ENCODE measurements around the gene TRMT2A.

TRMT2A gene

DNA sequence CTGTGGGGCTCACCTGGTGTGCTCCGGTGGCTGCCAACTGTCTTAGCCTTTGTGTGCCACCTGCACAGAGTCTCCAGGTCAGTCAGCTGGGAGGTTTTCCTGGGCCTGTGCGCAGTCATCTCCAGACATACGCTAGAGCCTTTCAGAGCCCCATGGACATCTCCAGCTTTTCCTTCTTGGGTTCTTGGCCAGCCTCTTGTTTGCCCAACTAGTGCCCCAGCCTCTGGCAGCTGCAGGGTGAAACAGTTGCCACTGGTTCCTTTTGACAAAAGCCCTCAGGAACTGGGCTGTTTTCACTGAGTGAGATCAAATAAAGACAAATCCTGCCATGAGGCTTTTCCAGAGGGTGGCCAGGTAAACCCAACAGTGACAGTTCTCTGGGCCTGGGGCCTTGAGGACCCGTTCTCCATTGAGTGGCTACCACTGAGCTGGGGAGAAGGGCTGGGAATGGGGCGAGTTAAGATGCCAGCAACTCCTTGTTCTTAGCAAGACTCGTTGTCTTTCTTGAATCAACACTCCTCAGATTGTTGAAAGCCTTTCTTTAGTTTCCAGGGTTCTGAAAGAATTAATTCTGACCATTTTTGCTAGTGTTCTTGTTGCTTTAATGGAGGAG is 17.8 kb downstream of the TRMT2A start:
- DNase-seq, result no peak

DNA sequence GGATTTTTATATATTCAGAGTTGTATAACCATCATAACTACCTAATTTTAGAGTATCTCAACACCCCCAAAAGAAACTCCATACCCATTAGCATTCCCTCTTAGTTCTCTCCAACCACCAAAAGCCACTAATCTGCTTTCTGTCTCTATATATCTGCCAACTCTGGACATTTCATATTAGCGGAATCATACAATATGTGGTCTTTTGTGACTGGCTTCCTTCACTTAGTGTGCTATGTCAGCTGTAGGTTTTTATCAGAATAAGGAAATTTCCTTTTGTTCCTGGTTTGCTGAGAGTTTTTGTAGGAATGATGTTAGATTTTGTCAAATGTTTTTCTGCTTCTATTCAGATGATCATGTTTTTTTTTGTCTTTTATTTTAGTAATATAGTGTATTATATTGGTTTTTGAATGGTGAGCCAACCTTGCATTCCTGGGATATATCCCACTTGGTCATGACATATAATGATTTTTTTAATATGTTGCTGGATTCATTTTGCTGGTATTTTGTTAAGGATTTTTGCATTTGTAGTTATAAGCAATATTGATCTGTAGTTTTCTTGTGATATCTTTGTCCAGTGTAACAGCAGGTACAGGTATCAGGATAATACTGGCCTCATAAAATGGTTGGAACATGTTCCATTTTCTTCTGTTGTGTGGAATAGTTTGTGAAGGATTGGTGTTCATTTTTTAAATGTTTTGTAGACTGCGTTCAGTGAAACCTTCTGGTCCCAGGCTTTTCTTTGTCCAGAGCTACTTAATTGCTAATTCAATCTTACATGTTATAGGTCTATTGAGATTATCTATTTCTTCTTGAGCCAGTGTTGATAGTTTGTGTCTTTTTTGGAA is 20.2 kb downstream of the TRMT2A start:
- no peak for DNase-seq

DNA sequence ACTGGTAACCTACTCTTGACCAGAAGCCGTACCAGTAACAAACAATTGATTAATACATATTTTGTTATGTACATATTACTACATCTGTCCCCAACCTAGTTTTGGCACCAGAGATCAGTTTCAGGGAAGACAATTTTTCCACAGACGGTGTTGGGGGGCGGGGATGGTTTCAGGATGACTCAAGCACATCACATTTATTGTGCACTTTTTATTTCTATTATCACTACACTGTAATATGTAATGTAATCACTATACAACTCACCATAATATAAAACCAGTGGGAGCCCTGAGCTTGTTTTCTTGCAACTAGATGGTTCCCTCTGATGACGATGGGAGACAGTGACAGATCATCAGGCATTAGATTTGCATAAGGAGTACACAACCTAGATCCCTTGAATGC is 21.5 kb downstream of the TRMT2A start:
- no peak for DNase-seq

DNA sequence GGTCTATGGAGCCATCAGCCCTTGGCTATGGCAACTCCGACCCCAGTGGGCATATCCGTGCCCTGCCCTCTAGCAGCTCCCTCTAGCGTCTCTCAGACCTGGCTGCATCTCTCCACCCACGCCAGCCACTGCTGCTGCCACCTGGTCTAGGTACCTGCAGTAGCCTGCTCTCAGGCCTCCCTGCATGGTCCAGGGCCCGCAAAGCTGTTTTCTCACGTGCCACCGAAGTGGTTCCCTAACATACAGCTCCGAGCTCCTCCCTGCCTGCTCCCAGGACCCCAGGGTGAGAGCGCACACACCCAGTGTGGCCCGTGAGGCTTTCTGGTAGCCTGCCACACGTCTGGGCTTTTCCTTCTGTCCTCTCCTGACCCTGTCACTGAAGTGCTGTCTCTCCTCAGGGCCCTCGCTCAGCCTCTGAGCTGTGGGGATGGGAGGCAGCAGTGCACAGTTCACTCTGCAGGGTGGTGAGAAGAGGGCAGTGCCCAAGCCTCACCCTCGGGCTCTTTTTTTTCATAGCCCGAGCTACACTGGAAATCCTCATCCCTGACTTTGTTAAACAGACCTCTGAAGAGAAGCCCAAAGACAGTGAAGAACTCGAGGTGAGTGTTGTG is 22.7 kb downstream of the TRMT2A start:
- DNase-seq, result no peak

DNA sequence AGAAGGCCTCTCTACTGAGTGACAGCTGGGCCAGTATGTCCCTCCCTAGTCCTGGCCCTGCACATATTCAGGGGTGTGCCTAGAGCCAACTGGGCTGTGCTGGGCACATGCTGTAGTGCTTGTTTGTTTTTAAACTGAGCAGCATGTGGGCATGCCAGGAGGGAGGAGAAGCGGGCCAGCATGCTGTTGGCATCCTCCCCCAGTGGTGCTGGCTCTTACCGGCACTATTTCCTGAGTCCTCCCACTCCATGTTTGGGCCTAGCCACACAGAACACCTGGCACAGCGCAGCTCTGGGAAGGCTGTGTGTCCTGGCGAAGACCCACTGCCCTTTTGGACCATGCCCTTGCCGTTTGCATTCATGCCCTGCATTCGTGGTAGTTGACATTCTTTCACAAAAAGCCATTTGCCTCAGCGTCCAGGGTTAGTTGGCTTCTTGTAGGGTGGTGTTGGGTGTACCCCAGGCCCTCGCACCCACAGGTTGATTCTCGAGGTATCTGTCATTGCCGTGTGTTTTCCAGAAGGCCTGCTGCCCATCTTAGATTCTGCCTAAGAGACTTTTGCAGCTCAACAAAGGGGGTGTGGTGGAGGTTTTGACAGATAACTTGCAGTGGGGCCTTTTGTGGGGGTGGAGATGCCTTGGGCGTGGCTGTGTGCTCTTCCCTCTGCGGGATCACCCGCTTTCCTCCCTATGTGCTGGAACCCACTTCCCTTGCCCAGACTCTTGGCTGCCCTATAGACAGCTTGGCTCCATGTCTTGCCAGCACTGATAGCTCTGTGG is 23.4 kb downstream of the TRMT2A start:
- DNase-seq, result no peak

DNA sequence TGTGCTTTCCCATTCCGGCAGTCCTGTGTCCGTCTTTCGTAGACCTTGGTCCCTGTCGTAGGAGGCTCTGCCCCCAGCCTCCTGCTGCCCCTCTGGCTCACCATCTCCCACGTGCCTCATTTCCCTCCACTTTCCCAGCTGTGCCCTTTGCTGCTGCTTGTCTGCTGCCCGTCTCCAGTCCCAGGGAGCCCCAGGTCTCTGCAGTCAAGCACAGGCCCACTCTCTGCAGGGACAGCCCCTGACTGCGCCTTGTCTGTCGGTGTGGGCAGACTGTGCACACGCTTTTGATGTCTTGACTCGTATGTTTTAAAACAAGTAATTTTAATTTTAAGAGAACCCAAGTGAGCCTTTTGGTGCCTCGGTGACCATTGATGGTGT is 24.6 kb downstream of the TRMT2A start:
- DNase-seq, result no peak

DNA sequence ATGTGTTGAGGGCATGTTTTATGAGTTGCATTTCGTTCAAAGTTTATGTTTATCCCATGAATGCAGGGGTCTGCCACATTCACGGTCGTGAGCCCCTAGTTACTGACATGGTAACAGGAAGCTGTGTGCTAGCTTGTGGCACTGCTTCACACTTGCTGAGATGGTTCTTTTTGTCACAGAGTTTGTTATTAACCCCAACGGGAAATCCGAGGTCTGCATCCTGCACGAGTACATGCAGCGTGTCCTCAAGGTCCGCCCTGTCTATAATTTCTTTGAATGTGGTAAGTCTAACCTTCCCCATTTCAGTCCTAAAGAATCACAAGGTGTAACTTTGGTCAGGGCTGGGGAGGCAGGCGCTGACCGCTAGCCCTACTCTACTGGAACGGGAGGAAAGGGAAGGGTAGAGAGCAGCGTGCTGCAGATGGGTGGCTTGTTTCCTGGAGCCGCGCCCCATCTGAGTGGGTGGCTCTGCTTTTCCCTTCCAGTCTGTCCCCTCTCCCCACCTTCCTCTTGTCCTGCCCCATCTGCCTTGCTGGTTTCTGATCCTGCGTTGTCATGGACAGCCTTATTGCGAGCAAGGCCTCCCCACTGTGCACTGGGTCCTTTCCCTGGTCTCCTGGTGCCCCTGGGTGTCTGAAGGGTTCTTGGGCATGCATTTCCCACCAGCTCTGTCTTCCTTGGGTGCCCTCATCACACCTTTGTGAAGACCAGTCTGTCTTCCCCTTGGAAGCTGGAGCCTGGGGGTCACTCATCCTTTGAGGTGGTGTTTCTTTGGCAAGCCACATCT is 25.1 kb downstream of the TRMT2A start:
- no peak for DNase-seq

DNA sequence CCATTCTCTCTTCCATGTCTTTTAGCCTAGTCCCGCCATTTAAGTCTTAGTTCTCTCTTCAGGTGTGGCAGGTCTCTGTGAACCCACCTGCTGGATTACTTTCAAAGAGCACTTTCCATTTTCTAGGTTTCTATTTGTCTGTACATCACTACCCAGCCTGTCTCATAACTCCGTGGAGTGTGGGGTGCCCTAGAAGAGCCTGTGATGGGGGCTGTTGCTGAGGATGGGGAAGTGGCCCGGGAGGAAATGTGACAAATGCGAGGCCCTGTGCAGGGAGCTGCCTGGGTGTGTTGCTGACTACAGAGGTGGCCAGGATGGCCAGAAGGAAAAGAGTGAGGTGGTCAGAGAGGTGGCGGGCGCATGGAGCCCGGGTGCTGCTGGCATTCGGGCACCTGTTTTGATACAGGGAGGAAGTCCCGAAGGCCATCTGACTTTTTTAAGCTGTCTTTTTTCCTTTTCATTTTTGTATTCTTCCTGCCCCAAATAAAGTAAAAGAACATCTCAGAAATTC is 26.2 kb downstream of the TRMT2A start:
- no peak for DNase-seq

DNA sequence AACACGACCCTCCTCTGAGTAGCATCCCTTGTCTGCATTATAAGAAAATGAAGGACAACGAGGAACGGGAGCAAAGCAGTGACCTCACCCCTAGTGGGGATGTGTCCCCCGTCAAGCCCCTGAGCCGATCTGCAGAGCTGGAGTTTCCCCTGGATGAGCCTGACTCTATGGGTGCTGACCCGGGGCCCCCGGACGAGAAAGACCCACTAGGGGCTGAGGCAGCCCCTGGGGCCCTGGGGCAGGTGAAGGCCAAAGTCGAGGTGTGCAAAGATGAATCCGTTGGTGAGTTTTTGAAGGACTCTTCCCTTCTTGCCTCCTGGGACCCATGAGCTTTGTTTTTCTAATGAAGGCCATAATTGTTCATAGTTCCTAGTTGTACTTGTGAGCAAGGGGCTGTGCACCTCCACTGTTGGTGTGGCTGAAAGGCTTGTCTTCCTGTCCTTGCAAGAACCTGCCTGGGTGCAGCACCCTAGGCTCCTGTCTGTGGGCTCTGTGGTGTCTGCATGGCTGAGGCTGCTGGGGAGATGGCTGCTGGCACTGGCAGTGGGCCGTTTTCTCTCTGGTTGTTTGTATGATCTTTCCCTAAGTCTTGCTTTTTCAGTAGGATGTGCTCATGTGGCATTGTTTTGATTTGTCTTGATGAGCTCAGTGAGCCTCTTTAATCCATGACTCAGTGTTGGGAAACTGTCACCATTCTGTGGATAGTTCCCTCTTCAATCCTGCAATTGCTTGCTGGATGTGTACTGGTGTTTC is 26.9 kb downstream of the TRMT2A start:
- no peak for DNase-seq

DNA sequence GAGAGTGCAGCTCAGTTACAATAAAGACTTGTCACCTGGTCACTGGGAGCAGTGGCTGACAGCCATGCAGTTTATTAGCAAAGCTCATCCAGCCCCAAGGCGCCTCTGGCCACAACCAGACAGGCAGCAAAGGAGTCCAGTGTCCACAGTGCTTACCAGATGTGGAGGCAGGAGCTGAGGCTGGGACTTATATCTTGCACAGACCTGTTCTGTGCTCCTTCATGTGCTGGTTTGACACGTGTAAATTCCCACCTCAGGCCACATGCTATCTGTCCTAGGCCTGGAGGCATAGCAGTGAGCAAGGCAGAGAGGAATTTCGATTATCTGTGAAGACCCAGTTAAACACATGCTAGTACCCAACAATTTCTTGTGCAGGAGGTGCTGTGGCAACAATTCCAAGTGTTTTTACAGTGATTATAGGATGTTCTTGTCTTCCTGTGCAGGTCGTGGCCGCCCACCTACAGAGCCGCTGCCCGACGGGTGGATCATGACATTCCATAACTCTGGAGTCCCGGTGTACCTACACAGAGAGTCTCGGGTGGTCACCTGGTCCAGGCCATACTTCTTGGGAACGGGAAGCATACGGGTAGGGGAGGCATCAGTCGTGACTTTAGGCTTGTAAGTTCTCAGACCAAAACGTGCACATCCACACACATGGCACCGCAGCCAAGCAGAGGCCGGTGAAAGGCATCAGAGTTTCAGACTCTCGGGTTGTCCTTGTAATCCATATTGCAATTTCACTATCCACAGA is 27.6 kb downstream of the TRMT2A start:
- no peak for DNase-seq

DNA sequence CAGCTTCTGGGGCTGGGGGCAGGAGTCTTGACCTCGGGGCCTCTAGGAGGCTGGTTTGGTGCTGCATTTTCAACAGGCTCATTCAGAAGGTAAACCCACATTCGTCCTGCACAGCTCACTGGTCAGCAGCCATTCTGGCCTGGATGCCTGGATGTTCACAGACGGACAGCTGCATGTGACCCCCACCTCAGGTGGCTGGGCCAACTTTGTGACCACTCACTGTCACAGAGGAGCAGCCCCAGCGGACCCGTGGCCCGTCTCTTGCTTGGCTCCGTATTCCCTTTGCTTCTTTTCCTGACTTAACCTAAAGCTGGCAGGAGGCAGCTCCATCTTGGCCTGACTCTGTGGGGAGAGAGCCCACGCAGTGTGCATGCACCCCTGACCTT is 28.8 kb downstream of the TRMT2A start:
- no peak for DNase-seq

DNA sequence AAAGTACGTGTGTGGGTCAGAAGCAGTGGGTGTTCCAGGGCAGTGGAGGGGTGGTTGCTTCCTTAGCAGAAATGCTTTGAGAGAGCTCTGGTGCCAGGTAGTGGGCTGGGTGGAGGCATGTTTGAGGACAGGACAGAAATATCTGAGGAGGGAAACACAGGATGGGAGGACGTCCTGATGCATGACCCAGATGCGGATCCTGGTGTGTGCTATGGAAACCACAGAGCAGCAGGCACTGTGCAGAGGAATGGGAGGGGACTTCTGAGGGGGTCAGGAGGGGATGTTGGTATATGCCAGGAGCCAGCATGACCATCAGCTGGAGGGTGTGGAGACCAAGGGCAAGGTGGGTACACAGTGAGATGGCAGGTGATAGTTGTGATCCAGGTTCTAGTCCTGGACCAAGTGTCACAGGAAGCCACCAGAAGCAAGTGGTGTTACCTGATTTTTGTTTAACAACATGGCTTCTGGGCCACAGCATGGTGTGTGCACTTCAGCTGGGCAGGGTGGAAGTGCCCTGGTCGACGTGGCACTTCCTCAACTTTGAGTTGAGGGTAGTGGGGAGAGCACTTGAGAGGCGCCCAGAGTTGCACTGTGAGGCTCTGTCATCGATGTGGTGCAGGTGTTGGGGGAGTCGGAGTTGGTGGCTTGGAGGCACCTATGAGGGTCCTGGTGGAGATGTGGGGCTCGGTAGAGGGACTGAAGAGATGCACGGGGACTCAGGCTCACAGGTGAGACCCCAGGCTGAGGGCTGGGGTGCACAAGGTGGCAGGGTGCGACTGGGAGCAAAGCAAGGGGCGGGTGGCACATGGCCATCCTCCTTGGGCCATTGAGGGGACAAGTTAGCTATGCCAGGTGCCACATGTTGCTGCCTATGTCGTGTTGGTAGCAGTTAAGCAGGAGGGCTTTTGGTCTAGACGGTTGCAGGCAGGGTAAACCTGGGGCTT is 29.4 kb downstream of the TRMT2A start:
- DNase-seq, result no peak

DNA sequence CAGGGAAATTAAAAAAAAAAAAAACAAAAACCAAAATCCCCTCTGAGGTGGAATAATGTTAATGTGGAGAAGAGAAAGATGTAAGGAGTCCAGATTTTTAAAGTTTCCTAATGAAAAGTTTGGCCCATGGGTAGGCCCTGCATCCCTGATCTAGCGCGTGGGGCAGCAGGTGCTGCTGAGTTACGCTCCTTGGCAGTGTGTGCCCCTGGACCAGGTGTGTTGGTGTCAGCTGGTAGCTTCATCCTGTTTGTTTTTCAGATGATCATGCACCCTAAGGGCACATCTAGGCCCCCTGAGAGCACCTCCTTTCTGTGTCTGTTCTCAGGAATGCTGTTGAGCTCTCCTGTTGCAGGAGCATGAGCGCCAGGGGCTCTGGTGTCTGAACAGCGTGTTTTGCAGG is 30.3 kb downstream of the TRMT2A start:
- DNase-seq, result no peak

DNA sequence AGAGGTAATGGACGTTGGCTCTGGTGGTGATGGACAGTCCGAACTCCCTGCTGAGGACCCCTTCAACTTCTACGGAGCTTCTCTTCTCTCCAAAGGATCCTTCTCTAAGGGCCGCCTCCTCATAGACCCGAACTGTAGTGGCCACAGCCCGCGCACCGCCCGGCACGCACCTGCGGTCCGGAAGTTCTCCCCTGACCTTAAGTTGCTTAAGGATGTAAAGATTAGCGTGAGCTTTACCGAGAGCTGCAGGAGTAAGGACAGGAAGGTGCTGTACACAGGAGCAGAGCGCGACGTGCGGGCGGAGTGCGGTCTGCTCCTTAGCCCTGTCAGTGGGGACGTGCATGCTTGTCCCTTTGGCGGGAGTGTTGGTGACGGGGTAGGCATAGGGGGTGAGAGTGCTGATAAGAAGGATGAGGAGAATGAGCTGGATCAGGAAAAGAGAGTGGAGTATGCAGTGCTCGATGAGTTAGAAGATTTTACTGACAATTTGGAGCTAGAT is 30.9 kb downstream of the TRMT2A start:
- no peak for DNase-seq

DNA sequence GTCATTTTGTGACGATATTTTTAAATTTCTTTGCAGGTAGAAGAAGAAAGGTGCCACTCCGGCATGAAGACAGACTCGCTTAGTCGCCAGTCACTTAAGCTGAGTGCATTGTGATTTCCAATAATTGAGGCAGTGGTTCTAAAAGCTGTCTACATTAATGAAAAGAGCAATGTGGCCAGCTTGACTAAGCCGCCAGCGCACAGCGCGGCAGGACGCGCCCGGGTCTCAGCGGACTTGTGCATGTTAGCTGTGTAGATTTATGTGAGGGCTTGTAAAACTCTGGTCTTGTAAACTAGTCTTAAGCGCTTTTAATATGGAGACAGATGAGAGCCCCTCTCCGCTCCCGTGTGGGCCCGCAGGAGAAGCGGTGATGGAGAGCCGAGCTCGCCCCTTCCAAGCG is 31.4 kb downstream of the TRMT2A start:
- DNase-seq, result no peak

DNA sequence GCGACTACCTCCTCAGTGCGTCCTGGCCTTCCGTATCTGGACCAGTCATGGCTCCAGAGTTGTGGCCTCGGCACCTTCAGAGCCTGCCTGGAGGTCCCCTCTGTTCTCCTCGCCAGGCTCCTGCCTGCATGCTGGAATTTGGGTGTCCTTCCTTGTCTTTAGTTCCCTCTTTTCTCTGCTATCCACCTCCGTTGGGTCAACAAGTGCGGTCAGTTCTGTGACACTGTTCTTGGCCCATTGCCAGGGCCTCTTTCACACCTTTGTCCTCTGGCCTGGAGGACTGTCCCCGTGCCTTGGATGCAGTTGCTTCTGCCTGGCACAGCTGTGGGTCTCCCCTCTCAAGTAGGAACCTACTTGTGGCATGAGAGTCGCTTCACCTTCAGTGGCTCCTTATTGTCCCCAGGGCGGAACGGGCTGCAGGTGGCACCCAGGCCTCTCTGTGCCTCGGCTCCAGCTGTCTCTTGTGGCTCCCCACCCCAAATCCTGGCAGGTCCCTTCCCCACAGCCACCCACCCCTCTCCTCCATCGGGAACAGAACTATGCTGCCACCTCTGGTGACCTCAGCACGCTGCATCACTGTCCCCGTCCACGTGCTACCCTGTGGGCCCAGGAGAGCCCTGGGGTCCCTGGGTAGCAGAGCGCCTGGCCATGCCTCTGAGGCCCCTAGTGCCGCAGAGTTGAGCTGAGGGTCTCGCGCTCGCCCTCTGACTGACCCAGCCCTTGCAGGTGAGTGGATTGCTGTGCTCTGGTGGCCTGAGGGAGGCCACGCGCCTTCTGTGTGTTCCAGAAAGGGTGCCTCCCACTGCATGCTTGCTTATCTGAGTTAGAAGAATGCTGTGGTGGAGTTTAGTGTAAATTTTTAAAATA is 32.2 kb downstream of the TRMT2A start:
- peak; percentile 14 for DNase-seq

DNA sequence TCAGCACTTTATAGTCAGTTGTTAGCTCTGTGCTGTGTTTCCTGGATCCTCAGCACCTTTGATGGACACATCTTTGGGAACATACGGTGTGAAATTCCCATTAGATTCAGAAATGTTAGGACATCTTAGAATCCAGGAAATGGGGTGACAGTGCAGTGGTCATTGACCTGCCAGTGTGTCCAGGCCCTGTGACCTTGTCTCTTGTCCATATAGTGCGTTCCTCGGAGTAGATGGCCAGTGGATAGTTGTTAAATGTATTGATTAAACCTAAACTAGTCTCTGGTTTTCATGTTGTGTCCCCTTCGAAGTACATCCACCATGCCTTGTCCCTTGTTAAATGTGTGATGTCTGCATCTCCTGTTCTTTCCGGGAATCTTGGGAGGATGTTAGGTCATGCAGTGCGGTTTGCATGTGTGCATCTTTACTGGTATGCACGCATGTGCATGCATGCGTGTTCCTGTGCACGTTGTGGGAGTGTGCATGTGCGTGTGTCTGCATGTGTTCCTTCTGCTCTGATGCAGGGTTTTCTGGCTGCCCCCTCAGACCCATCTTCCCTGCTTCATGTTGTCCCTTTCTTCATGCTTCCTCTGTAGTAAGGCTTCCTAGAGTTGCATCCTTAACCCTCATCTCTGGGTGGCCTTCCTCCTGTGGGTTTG is 33.0 kb downstream of the TRMT2A start:
- no peak for DNase-seq

All from NCI-H1694 treated with DMSO at 0.1 percent for 48 hours (cell line).